HFFc6 (cell line): ENCODE data around the gene BAIAP2L1. TPM values are rescaled to one million over a fixed set of nuclear protein-coding genes. Genes with fewer than 3 reads are reported as not detected.

Source experiments
- DNase-seq: peaks from one replicate; pipeline ENCODE4 v3.0.0-alpha.2; 2018
- H3K27ac Mint-ChIP-seq: 2 replicates; pipeline ENCODE4 v1.8.0; 2020; ENCODE audit warnings: mild to moderate bottlenecking, mixed read lengths
- H3K27me3 Mint-ChIP-seq: 2 replicates; pipeline ENCODE4 v1.8.0; 2021; ENCODE audit warnings: mild to moderate bottlenecking, moderate library complexity, mixed read lengths; ENCODE audit not compliant: insufficient read depth
- H3K36me3 Mint-ChIP-seq: 2 replicates; pipeline ENCODE4 v1.8.0; 2021; ENCODE audit warnings: low read depth, mixed read lengths
- H3K4me1 Mint-ChIP-seq: 2 replicates; pipeline ENCODE4 v1.8.0; 2020; ENCODE audit warnings: low read depth, mixed read lengths
- H3K4me3 Mint-ChIP-seq: 2 replicates; pipeline ENCODE4 v1.8.0; 2020; ENCODE audit warnings: mild to moderate bottlenecking, moderate library complexity, mixed read lengths
- H3K9me3 Mint-ChIP-seq: 2 replicates; pipeline ENCODE4 v1.8.0; 2020; ENCODE audit warnings: mild to moderate bottlenecking, mixed read lengths
- total RNA-seq, 6 experiments: library from RNA; stranded (reverse); fragmentation: NEBNext Ultra II Directional; extraction: Animal tissue kit (Norgen Biotek cat#: 25700); gene quantifications; 2 replicates in 1 of 6; 3 replicates in 5 of 6; pipeline ENCODE4 v1.2.3, GENCODE V29; 2021
- TF ChIP-seq, protein P1 (sequence below): fragments of 200-600 bp; sonication (generic); IDR thresholded peaks from 2 replicates; pipeline ENCODE4 v1.5.0; 2021; ENCODE audit warnings: antibody characterized with exemption, mild to moderate bottlenecking

Gene BAIAP2L1
- total RNA-seq, 6 experiments from 2014 or later: 12.9 to 17.5 (median 14.2) TPM

DNA sequence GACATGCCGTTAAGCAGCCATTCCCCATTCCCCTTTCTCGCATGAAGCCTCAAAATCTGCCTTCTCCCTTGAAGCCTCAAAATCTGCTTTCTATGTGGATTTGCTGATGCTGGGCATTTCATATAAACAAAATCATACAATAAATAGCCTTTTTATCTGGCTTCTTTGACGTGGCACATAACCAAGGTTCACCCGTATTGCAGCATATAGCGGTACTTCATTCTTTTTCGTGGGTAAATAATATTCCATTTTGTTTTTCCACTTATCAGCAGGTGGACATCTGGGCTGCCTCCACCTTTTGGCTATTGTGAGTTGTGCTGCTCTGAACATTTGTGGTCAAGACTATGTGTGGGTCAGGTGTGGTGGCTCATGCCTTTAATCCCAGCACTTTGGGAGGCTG is 62.4 kb downstream of the BAIAP2L1 start:
- H3K27ac Mint-ChIP-seq: no peak overlapping the region
- DNase-seq: no peak
- peaks cover 10% of the 10 kb centered on the region for H3K36me3 Mint-ChIP-seq
- H3K27me3 Mint-ChIP-seq: no peaks in the 10 kb centered on the region
- H3K9me3 Mint-ChIP-seq: no peaks in the 10 kb centered on the region
- H3K4me1 Mint-ChIP-seq: peaks cover 25% of the 10 kb centered on the region
- H3K4me3 Mint-ChIP-seq: no peak overlapping the region
- TF ChIP-seq, protein P1, sequence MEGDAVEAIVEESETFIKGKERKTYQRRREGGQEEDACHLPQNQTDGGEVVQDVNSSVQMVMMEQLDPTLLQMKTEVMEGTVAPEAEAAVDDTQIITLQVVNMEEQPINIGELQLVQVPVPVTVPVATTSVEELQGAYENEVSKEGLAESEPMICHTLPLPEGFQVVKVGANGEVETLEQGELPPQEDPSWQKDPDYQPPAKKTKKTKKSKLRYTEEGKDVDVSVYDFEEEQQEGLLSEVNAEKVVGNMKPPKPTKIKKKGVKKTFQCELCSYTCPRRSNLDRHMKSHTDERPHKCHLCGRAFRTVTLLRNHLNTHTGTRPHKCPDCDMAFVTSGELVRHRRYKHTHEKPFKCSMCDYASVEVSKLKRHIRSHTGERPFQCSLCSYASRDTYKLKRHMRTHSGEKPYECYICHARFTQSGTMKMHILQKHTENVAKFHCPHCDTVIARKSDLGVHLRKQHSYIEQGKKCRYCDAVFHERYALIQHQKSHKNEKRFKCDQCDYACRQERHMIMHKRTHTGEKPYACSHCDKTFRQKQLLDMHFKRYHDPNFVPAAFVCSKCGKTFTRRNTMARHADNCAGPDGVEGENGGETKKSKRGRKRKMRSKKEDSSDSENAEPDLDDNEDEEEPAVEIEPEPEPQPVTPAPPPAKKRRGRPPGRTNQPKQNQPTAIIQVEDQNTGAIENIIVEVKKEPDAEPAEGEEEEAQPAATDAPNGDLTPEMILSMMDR: no peak

DNA sequence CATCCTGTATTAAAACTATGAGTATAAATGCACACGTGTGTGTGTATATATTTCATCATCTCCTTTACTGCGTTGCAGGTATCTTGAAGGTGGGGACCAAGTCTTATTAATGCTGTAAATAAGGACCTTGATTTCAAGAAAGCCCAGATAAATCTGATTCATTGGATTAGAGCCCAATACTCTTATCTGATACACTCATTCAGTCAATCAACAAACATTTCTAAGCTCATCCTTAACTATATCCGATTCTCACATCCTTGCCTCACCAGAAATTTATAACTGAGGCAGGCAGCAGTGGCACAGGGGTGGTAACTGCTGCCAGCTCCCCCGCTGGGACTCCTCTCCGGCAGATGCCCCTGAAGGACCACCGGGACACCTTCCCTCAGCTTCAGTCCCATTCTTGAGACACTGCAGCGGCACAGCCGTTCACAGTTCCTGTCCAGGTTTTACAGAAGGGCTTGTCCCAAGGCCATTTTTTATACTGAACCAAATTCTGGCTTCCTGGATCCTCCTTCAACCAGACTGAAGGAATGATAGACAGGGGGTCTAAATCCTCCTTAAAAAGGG is 65.4 kb downstream of the BAIAP2L1 start:
- peaks cover 10% of the 10 kb centered on the region for H3K9me3 Mint-ChIP-seq
- H3K4me3 Mint-ChIP-seq: no peak overlapping the region
- H3K27ac Mint-ChIP-seq: no peak overlapping the region
- no peak for DNase-seq
- TF ChIP-seq, protein P1: no peak
- H3K27me3 Mint-ChIP-seq: no peaks in the 10 kb centered on the region
- peaks cover 11% of the 10 kb centered on the region for H3K4me1 Mint-ChIP-seq
- peaks cover 21% of the 10 kb centered on the region for H3K36me3 Mint-ChIP-seq

DNA sequence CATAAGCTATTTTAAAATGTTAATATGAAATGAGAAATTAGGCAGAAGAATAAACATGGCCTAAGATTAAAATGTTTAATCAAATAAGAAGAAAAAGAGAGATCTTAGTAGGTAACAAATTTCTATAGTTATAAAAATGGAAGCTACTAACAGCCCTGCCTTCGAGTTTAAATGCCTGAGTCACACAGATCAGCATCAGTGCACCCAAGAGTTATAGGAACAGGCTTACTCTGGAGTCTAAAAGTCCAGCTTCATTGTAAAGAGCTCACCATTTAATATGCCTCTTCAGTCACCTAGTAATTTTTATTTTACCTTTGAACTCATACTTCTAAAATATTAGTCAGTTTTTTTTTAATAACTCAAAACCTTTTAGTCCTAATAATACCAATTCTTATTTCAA is 66.8 kb downstream of the BAIAP2L1 start:
- peak; percentile 13 for DNase-seq
- H3K9me3 Mint-ChIP-seq: peaks cover 10% of the 10 kb centered on the region
- TF ChIP-seq, protein P1: no peak

DNA sequence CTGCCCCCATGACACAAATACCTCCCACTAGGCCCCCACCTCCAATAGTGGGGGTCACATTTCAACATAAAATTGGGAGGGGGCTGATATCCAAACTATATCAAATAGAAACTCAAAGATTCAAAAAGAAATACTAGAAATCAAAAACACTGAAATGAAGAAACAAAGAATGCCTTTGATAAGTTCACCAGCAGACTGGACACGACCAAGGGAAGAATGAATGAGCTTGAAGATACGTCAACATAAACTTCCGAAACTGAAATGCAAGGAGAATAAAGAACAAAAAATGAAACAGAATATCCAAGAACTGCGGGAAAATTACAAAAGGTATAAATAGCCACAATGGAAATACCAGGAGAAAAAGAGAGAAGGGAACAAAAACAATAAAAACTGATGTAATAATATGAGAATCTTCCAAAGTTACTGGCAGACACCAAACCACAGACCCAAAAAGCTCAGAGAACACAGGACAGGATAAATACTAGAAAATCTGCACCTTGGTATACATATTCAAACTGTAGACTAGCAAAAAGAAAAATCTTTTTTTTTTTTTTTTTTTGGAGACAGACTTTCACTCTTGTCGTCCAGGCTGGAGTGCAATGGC is 69.9 kb downstream of the BAIAP2L1 start:
- no peak overlapping the region for H3K27ac Mint-ChIP-seq
- TF ChIP-seq, protein P1: no peak
- no peak overlapping the region for H3K4me3 Mint-ChIP-seq
- peaks cover 38% of the 10 kb centered on the region for H3K4me1 Mint-ChIP-seq
- peaks cover 10% of the 10 kb centered on the region for H3K9me3 Mint-ChIP-seq
- no peaks in the 10 kb centered on the region for H3K27me3 Mint-ChIP-seq
- DNase-seq: no peak
- H3K36me3 Mint-ChIP-seq: peaks cover 17% of the 10 kb centered on the region

More for the DNA sequence above, 66.8 kb downstream of the BAIAP2L1 start:
- H3K36me3 Mint-ChIP-seq: peaks cover 18% of the 10 kb centered on the region
- H3K4me3 Mint-ChIP-seq: no peak overlapping the region
- no peak overlapping the region; the same call in 1 of the 2 replicates for H3K27ac Mint-ChIP-seq
- H3K27me3 Mint-ChIP-seq: no peaks in the 10 kb centered on the region
- H3K4me1 Mint-ChIP-seq: peaks cover 23% of the 10 kb centered on the region

DNA sequence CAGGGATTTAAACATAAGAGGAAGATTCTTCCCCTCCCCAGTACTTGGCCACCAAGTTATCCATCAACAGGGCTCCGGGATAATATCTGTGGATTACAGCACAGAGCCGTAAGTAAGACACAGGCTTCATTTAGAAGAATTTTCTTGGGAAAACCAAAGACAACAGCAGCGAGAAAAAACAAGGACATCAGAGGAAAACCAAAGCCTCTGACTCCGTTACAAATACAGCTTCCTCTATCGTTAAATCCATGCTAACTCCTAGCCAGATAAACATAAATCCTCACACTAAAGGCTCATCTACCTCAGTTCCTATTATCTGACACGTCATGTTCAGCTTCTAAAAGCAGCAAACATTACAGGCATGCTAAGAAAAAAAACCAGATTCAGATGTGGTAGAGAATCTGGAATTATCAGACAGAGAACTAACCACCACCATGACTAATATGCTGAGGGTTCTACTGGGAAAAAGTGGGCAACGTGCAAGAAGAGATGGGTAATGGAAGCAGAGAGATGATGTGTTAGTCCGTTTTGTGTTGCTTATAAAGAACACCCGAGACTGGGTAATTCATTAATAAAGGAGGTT is 71.0 kb downstream of the BAIAP2L1 start:
- peaks cover 33% of the 10 kb centered on the region for H3K4me1 Mint-ChIP-seq
- H3K27me3 Mint-ChIP-seq: no peaks in the 10 kb centered on the region
- peaks cover 17% of the 10 kb centered on the region for H3K36me3 Mint-ChIP-seq
- DNase-seq: no peak
- H3K4me3 Mint-ChIP-seq: no peak overlapping the region
- peak overlapping the region; percentile 62 for H3K27ac Mint-ChIP-seq
- peaks cover 10% of the 10 kb centered on the region for H3K9me3 Mint-ChIP-seq
- TF ChIP-seq, protein P1: no peak
